HepG2 (cell line): Measurements from ENCODE around the gene CDK10. TPM values are rescaled to one million over a fixed set of nuclear protein-coding genes. Genes with fewer than 3 reads are reported as not detected.

Experiments
- NR2F6 ChIP-seq, 2 experiments: IDR thresholded peaks; 2 replicates each; pipeline ENCODE4 v1.6.1; 2016; ENCODE audit warnings: antibody characterized with exemption in 1 of 2, mild to moderate bottlenecking in 1 of 2
- PHF8 ChIP-seq: sonication (generic); formaldehyde crosslinking; IDR thresholded peaks from 2 replicates; pipeline ENCODE4 v1.5.0; 2020; ENCODE audit warnings: missing genetic modification reagents
- RARG ChIP-seq: sonication (generic); formaldehyde crosslinking; IDR thresholded peaks from 2 replicates; pipeline ENCODE4 v1.4.0; 2020; ENCODE audit warnings: low read depth, mild to moderate bottlenecking, missing genetic modification reagents
- ZBTB44 ChIP-seq: sonication (generic); formaldehyde crosslinking; IDR thresholded peaks from 2 replicates; pipeline ENCODE4 v1.4.0; 2020; ENCODE audit warnings: missing genetic modification reagents
- ZC3H4 ChIP-seq: sonication (generic); formaldehyde crosslinking; IDR thresholded peaks from 2 replicates; pipeline ENCODE4 v1.4.0; 2020; ENCODE audit warnings: missing genetic modification reagents, borderline replicate concordance
- ZGPAT ChIP-seq: IDR thresholded peaks from 2 replicates; pipeline ENCODE4 v1.6.1; 2016; ENCODE audit warnings: mild to moderate bottlenecking
- ZIK1 ChIP-seq: sonication (generic); formaldehyde crosslinking; IDR thresholded peaks from 2 replicates; pipeline ENCODE4 v1.5.0; 2020; ENCODE audit warnings: mild to moderate bottlenecking, low read depth, missing genetic modification reagents, borderline replicate concordance
- ZNF17 ChIP-seq: sonication (generic); formaldehyde crosslinking; IDR thresholded peaks from 2 replicates; pipeline ENCODE4 v1.5.0; 2020; ENCODE audit warnings: mild to moderate bottlenecking, missing genetic modification reagents
- ZNF484 ChIP-seq: sonication (generic); formaldehyde crosslinking; IDR thresholded peaks from 2 replicates; pipeline ENCODE4 v1.5.1; 2020; ENCODE audit warnings: mild to moderate bottlenecking, low read depth, missing genetic modification reagents, borderline replicate concordance
- ZNF557 ChIP-seq: sonication (generic); formaldehyde crosslinking; IDR thresholded peaks from 2 replicates; pipeline ENCODE4 v1.4.0; 2020; ENCODE audit warnings: missing genetic modification reagents
- ZNF660 ChIP-seq: sonication (generic); formaldehyde crosslinking; IDR thresholded peaks from 2 replicates; pipeline ENCODE4 v1.5.1; 2020; ENCODE audit warnings: mild to moderate bottlenecking, low read depth, missing genetic modification reagents, borderline replicate concordance
- ZNF687 ChIP-seq: sonication (generic); formaldehyde crosslinking; IDR thresholded peaks from 2 replicates; pipeline ENCODE4 v1.5.1; 2020; ENCODE audit warnings: mild to moderate bottlenecking, missing genetic modification reagents, moderate library complexity
- polyA plus RNA-seq, 8 experiments: library from polyadenylated mRNA; depleted of rRNA in 3 of 8; stranded (reverse) in 7 of 8; unstranded in 1 of 8; fragments of >200 nt; fragmentation: Illumina TruSeq in 4 of 8; extraction: Trizol in 4 of 8; gene quantifications; 2 replicates each; pipeline versions ENCODE4 v1.2.1 to v1.2.3, GENCODE V29; 2011 to 2016; ENCODE audit warnings: low read depth in 4 of 8, missing spikeins in 1 of 8, mixed read lengths in 1 of 8; ENCODE audit not compliant: insufficient read depth in 1 of 8
- total RNA-seq, 5 experiments: library from RNA; depleted of rRNA; stranded (reverse); fragments of >200 nt; fragmentation: Illumina TruSeq; extraction: Trizol; gene quantifications; 2 replicates each; pipeline ENCODE4 v1.2.3, GENCODE V29; 2016; ENCODE audit warnings: low read depth in 1 of 5
- TF ChIP-seq, protein P1 (sequence below): sonication (generic); formaldehyde crosslinking; IDR thresholded peaks from 2 replicates; pipeline ENCODE4 v1.4.0; 2020; ENCODE audit warnings: missing genetic modification reagents
- TF ChIP-seq, protein P2 (sequence below): sonication (generic); formaldehyde crosslinking; conservative IDR thresholded peaks from 2 replicates; pipeline ENCODE4 v1.4.0; 2020; ENCODE audit warnings: mild to moderate bottlenecking, missing genetic modification reagents, moderate library complexity

CDK10 gene
- total and polyA plus RNA-seq, 2 of the 13 experiments (the other 11 are each of a cell fraction or from before 2014, with no cell fraction given), result 2.5 to 3.9 TPM

GRCh38 chr16:89720813-89721545 lies 34.5 kb downstream of the CDK10 start, which contains the start of the genes VPS9D1 and ZNF276 (continued):
- TF ChIP-seq ZBTB44 (CRISPR knock-in tag) (0 out of 2 replicates have a peak, but pooled peaks have one; percentile 42), ZC3H4 (0 out of 2 replicates have a peak, but pooled peaks have one; percentile 81), RARG (CRISPR knock-in tag) (peak; percentile 91; the same call in 1 of the 2 replicates), ZNF660 (CRISPR knock-in tag) (no peak), ZIK1 (CRISPR knock-in tag) (peak; percentile 98), ZNF484 (CRISPR knock-in tag) (no peak), ZNF687 (peak; percentile 91), ZGPAT (CRISPR knock-in tag) (peak; percentile 74; the same call in 1 of the 2 replicates), PHF8 (CRISPR knock-in tag) (peak; percentile 86), ZNF557 (CRISPR knock-in tag) (peak; percentile 64; the same call in 1 of the 2 replicates), NR2F6 (IDR thresholded peaks at IDR 0.05) (no peak), NR2F6 (CRISPR knock-in tag; IDR thresholded peaks at IDR 0.05) (0 out of 2 replicates have a peak, but pooled peaks have one; percentile 31), ZNF17 (no peak)
- TF ChIP-seq, protein P1, sequence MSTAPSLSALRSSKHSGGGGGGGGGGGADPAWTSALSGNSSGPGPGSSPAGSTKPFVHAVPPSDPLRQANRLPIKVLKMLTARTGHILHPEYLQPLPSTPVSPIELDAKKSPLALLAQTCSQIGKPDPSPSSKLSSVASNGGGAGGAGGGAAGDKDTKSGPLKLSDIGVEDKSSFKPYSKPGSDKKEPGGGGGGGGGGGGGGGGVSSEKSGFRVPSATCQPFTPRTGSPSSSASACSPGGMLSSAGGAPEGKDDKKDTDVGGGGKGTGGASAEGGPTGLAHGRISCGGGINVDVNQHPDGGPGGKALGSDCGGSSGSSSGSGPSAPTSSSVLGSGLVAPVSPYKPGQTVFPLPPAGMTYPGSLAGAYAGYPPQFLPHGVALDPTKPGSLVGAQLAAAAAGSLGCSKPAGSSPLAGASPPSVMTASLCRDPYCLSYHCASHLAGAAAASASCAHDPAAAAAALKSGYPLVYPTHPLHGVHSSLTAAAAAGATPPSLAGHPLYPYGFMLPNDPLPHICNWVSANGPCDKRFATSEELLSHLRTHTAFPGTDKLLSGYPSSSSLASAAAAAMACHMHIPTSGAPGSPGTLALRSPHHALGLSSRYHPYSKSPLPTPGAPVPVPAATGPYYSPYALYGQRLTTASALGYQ, result peak; percentile 51; the same call in 1 of the 2 replicates
- TF ChIP-seq, protein P2, sequence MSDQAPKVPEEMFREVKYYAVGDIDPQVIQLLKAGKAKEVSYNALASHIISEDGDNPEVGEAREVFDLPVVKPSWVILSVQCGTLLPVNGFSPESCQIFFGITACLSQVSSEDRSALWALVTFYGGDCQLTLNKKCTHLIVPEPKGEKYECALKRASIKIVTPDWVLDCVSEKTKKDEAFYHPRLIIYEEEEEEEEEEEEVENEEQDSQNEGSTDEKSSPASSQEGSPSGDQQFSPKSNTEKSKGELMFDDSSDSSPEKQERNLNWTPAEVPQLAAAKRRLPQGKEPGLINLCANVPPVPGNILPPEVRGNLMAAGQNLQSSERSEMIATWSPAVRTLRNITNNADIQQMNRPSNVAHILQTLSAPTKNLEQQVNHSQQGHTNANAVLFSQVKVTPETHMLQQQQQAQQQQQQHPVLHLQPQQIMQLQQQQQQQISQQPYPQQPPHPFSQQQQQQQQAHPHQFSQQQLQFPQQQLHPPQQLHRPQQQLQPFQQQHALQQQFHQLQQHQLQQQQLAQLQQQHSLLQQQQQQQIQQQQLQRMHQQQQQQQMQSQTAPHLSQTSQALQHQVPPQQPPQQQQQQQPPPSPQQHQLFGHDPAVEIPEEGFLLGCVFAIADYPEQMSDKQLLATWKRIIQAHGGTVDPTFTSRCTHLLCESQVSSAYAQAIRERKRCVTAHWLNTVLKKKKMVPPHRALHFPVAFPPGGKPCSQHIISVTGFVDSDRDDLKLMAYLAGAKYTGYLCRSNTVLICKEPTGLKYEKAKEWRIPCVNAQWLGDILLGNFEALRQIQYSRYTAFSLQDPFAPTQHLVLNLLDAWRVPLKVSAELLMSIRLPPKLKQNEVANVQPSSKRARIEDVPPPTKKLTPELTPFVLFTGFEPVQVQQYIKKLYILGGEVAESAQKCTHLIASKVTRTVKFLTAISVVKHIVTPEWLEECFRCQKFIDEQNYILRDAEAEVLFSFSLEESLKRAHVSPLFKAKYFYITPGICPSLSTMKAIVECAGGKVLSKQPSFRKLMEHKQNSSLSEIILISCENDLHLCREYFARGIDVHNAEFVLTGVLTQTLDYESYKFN (CRISPR knock-in tag), result peak; percentile 26; the same call in 1 of the 2 replicates
